AG10803 (cell line): ENCODE measurements around the gene ARHGAP23.

Experiments used
- DNase-seq: peaks from one replicate; pipeline ENCODE4 v3.0.0; 2010; ENCODE audit warnings: low read depth
- H3K4me3 ChIP-seq: 2 replicates; pipeline ENCODE4 v1.5.1; 2011; ENCODE audit warnings: mild to moderate bottlenecking, low read length, control low read depth
- TF ChIP-seq, protein P1 (sequence below): conservative IDR thresholded peaks from 2 replicates; pipeline ENCODE4 v1.5.1; 2011; ENCODE audit warnings: mild to moderate bottlenecking, low read length, control low read depth, inconsistent platforms

The ARHGAP23 gene

DNA sequence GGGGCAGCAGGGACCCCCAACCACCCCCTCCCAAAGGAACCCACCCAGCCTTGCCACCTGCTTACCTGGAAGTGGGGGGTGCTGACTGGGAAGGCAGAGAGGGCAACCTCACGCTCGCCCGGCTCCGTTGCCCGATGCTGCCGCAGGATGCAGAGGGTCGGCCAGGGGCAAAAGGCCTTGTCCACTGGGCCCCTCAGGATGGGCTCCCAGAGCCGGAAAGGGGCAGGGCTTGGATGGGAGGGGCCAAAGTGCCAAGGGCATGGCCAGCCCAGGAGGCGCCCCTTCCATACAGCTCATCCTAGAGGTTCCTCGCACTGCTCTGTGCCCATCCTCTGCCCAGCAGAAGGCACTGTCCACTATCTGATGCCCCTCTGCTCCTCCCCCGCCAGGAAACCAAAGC lies 118.1 kb downstream of the ARHGAP23 start:
- TF ChIP-seq, protein P1, sequence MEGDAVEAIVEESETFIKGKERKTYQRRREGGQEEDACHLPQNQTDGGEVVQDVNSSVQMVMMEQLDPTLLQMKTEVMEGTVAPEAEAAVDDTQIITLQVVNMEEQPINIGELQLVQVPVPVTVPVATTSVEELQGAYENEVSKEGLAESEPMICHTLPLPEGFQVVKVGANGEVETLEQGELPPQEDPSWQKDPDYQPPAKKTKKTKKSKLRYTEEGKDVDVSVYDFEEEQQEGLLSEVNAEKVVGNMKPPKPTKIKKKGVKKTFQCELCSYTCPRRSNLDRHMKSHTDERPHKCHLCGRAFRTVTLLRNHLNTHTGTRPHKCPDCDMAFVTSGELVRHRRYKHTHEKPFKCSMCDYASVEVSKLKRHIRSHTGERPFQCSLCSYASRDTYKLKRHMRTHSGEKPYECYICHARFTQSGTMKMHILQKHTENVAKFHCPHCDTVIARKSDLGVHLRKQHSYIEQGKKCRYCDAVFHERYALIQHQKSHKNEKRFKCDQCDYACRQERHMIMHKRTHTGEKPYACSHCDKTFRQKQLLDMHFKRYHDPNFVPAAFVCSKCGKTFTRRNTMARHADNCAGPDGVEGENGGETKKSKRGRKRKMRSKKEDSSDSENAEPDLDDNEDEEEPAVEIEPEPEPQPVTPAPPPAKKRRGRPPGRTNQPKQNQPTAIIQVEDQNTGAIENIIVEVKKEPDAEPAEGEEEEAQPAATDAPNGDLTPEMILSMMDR, result no peak
- no peak overlapping the region for H3K4me3 ChIP-seq
- no peak for DNase-seq

DNA sequence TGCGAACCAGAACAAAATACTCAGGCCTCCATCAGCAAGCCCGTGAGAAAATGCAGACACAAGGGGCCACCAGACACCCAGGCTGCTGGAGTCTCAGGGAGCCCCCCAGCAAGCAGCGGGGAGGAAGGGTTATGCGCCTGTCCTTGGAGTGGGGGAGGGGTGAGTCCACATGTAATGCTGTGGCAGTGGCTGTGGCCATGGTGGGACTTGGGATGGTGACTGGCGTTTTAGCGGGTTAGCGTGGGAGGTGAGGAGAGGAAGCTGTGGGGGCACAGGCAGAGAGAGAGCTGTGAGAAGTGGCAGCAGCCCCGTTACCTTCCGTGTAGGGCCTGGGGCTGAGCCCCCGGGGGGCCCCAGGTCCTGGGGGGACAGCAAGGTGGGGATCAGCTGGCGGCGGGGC lies 119.2 kb downstream of the ARHGAP23 start:
- TF ChIP-seq, protein P1, result no peak
- no peak for DNase-seq
- H3K4me3 ChIP-seq, result no peak overlapping the region

DNA sequence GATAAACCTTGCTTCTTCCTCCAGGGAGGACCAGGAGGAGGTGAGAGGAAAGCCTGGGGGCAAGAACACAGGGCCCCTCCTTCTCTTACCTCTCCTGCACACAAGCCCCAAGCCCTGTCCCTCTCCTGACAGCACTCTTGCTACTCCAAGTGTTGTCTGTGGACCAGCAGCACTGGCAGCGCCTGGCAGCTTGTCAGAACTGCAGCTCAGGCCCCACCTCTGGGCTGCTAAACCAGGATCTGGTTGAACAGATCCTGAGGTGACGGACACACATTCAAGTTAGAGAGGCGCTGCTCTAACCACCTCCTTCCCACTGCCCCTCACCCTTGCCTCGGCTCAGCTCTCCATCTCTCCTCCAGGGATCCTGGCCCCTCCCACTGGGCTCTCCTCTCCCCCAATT lies 121.0 kb downstream of the ARHGAP23 start:
- DNase-seq, result no peak
- H3K4me3 ChIP-seq, result no peak overlapping the region
- TF ChIP-seq, protein P1, result no peak

DNA sequence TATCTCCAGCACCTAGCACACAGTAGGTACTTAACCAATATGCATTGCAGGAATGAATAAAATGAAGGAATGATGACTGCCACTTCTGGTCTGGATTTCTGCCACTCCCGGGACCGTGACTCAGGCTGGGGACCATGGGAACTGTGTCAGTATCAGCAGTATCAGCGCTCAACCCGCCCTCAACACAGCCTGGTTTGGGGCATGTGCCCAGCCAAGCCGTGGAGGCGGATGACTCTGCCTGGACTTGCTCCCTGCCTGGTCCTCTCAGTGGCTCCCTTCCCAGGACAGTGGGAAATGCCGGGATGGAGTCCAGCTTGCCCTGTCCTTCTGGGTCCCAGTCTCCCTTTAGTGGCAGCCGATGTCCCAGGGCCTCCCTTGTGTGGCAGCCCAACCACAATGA lies 122.4 kb downstream of the ARHGAP23 start:
- TF ChIP-seq, protein P1, result no peak
- peak; percentile 55 for DNase-seq
- no peak overlapping the region for H3K4me3 ChIP-seq

DNA sequence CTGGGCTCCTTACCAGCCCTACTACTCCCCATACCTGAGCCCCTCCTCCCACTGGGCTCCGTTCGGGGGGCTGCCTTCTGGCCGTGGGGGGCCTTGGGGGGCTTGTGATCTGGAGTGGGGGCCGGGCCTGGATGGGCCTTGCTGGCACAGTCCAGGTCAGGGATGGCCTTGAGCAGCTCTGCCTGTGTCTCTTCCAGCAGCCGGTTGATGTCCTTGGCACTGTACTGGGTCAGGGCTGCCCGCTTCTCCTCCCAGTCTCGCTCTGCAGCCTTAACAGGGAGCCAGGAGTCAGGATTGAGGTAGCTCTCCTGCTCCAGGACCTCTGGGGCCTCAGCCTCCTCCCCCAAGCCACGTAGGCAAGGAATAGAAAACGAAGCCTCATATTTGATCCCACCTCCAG lies 122.9 kb downstream of the ARHGAP23 start:
- TF ChIP-seq, protein P1, result no peak
- H3K4me3 ChIP-seq, result no peak overlapping the region
- no peak for DNase-seq

DNA sequence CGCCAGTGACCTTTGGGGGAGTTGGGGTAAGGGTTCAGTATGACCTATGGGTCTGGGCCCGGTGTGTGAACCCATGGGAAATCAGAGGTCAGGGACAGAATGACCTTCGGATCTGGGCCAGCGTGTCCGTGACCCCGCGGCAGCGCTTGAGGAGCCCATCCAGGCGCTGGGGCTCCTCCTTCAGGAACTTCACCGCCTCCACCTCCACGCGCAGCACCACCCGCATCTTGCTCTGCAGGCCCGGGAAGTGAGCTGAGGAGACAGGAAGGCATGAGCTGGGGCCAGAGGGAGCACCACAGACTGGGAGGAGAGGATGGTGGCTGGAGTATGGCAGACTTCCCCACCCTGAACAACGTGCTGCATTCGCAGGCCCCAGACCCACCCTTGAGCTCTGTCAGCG lies 124.1 kb downstream of the ARHGAP23 start:
- TF ChIP-seq, protein P1, result no peak
- H3K4me3 ChIP-seq, result no peak overlapping the region
- no peak for DNase-seq

DNA sequence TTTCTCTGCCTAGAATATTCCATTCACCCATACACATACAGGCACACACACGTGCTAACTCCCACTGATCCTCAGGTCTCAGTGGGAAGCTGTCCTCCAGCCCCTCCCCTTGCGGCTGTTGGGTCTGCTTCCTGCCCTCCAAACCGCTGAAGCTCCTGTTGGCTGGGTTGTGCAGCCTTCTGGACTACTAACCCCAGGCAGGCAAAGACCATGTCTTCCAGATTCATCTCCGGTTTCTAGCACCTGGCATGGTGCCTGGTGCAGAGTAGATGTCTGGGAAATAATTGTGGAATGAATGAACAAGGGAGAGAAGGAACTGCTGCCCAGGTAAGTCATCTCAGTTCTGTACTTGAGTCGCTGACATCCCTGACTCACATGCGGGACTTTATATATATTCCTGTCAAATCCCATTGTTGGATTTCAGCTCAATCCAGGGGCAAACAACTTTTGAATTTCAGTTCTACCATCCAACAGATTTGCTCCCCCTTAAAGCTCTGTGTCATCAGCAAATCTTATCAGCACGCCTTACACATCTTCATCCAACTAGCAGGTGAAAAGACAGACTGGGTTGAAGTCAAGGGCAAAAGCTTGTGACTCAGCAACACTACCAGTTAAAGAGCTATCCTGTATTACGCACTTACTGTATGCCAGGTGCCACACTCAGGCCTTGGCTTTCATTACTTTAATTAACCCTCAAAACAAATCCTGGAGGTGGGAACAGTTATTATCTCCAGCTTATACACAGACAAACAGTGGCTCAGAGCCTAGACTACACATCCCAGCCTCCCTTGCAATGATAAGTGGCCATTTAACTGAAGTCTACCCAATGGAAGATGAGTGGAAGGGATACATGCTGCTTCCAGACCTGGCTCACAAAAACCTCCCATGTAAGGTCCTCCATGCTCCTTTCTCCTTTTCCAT lies 126.4 kb downstream of the ARHGAP23 start:
- TF ChIP-seq, protein P1, result no peak
- no peak overlapping the region for H3K4me3 ChIP-seq
- DNase-seq, result no peak
